ENCODE data around the gene DGKD. TPM values are rescaled to one million over a fixed set of nuclear protein-coding genes. Genes with fewer than 3 reads are reported as not detected.

DGKD gene, protein sequence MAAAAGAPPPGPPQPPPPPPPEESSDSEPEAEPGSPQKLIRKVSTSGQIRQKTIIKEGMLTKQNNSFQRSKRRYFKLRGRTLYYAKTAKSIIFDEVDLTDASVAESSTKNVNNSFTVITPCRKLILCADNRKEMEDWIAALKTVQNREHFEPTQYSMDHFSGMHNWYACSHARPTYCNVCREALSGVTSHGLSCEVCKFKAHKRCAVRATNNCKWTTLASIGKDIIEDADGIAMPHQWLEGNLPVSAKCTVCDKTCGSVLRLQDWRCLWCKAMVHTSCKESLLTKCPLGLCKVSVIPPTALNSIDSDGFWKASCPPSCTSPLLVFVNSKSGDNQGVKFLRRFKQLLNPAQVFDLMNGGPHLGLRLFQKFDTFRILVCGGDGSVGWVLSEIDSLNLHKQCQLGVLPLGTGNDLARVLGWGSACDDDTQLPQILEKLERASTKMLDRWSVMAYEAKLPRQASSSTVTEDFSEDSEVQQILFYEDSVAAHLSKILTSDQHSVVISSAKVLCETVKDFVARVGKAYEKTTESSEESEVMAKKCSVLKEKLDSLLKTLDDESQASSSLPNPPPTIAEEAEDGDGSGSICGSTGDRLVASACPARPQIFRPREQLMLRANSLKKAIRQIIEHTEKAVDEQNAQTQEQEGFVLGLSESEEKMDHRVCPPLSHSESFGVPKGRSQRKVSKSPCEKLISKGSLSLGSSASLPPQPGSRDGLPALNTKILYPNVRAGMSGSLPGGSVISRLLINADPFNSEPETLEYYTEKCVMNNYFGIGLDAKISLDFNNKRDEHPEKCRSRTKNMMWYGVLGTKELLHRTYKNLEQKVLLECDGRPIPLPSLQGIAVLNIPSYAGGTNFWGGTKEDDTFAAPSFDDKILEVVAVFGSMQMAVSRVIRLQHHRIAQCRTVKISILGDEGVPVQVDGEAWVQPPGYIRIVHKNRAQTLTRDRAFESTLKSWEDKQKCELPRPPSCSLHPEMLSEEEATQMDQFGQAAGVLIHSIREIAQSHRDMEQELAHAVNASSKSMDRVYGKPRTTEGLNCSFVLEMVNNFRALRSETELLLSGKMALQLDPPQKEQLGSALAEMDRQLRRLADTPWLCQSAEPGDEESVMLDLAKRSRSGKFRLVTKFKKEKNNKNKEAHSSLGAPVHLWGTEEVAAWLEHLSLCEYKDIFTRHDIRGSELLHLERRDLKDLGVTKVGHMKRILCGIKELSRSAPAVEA
- total RNA-seq: 4.8 and 8.9 TPM in 2 replicates

DNA sequence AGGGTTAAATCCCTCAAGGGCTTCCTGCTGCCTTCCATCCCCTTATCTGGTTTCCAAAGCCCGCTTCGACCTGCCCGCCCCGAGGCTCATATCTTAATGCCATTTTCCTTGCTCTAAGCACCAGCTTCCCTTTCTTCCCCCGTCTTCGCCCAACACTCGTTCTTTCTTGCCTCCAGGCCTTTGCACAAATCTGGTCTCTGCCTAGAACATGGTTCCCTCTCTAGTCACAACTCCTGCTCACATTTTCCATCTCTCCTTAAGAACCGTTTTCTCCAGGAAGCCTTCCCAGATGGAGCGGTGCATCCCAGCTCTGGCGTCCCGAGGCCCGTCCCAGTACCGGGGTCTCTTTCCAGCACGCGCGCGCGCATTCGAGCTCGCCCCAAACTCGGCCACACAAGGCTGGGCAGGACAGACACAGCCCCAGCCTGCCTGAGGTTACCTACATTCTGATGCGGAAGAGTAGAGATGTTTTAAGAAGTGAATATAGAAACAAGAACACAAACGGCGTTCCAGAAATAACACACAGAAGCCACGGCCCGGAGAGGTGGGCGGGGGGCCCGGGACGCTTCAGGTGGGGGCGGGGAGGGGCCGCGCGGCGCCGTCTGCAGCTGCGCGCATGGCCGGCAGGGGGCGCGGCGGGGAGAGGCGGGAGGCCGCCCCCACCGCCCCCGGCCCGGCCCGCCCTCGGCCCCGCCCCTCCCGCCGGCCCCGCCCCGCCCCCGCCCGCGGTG is at the start of gene DGKD:
Gene DGKD, plus strand, starts transcription at position 726 of the 731 bp plus-strand sequence. CDS start 25 bp downstream, outside the sequence.

DNA sequence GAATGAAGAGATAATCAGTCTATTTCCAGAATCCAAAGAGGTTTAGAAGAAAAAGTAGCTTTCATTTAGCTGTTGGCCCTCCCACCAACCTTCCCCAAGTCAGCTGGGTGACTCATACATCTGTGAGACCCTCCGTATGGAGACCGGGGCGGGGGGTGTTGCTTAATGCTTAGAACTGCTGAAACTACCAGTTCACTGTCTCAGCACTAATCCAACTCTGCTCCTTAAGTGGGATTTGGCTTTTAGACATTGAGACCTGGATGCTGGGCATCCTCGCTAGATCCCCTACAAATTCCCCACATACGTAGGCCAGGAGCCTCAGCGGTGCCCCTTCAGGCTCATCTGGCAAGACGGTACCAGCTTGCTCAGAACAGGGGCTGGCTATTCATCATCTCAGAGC is 46.7 kb upstream of the DGKD start, which contains the start of gene SAG:
Gene SAG, plus strand, starts transcription at position 252 of the 400 bp plus-strand sequence. CDS start 1,374 bp downstream, outside the sequence.

Other genes starting within 250 kb of the DGKD start
- gene ATG16L1, start 102.8 kb upstream of the DGKD start, total RNA-seq: 17.0 and 20.9 TPM in 2 replicates
- not detected in 2 replicates for gene SAG, start 46.7 kb upstream of the DGKD start, total RNA-seq
- 24.5 and 24.6 TPM in 2 replicates for gene USP40, start 212.3 kb downstream of the DGKD start, total RNA-seq

Data from myometrial cell (primary cell).